Globus pallidus (tissue), 1 donor: ENCODE results near the gene CARS2.
A peak's percentile ranks its signal among the peaks of the same experiment; 100 is the strongest.
"Not testable (repeated sequence)": the region's sequence is repeated elsewhere in the genome, so short reads cannot be mapped to it uniquely, and the experiment has no call there.

ENCODE experiments used
- DNase-seq: peaks from one replicate; pipeline ENCODE4 v3.0.0-alpha.2; 2015; ENCODE audit warnings: low spot score

Gene CARS2, protein sequence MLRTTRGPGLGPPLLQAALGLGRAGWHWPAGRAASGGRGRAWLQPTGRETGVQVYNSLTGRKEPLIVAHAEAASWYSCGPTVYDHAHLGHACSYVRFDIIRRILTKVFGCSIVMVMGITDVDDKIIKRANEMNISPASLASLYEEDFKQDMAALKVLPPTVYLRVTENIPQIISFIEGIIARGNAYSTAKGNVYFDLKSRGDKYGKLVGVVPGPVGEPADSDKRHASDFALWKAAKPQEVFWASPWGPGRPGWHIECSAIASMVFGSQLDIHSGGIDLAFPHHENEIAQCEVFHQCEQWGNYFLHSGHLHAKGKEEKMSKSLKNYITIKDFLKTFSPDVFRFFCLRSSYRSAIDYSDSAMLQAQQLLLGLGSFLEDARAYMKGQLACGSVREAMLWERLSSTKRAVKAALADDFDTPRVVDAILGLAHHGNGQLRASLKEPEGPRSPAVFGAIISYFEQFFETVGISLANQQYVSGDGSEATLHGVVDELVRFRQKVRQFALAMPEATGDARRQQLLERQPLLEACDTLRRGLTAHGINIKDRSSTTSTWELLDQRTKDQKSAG

DNA sequence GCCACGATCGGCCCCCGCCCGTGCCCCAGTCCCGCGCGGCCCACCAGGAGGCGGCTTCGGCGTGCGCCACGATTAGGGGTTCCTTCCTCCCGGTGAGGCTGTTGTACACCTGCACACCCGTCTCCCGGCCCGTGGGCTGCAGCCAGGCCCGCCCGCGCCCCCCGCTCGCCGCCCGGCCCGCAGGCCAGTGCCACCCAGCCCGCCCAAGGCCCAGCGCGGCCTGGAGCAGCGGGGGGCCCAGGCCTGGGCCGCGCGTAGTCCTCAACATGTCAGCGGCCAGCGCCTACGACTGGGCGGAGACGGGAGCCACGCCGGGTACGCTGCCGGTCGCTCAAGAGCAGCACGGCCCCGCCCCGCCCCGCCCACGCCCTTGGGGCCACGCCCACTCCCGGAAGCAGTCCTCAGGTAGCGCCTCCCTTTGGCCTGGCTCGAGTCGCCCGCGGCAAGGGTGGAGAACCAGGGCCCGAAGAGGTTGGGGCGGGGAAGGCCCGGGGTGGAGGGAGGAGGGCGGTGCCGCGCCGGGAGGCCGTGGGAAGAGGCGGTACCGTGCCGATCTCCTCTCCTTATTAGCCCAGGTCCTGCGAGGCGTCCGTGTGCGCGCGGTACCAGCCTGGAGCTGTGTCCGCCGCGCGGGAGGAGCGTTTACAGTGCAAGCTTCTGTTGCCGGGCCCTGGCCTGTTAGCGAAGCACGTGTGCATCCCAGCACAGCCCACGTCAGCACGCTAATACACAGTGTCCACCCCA is at the start of gene CARS2:
Gene CARS2 (minus strand): TSS at position 291 of the 744 bp plus-strand sequence. CDS start 23 bp downstream, at position 268.
- DNase-seq: peak; percentile 94

DNA sequence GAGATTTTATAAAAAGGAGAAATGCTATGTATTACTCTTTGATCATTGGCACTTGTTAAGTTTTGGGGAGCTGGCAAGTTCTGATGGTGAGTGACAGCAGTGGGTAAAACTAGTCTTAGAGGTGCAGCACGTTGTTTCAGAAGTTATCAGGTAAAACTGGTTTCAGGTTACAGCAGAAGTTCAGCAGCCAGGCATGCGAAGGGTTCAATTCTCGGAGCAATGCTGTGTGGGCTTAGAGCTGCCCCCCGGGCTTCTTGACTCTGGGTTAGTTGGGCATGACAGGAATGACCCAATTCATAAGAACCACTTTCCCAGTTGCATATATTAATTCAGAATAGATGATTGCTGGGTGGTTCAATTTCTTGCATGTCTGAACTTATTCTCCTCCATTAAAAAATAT is 42.4 kb upstream of the CARS2 start:
- no peak for DNase-seq

DNA sequence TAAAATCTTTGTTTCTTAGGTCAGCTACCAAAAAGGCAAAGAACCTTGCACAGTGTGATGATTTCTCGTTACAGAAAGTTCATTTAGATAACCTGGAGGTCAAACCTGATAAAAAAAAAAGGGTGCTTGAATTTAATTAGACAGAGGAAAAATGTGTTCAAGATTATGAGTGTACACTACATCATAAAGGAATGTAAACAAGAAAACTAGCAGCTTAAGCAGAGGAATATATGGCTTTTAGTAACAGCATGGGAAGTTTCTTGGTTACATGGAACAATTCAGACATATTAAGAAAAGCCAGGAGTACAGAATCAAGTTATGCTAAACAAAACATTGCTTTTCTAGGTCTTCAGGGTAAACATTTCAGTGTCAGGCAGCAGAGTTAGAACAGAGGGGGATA is 40.5 kb upstream of the CARS2 start:
- no peak for DNase-seq

DNA sequence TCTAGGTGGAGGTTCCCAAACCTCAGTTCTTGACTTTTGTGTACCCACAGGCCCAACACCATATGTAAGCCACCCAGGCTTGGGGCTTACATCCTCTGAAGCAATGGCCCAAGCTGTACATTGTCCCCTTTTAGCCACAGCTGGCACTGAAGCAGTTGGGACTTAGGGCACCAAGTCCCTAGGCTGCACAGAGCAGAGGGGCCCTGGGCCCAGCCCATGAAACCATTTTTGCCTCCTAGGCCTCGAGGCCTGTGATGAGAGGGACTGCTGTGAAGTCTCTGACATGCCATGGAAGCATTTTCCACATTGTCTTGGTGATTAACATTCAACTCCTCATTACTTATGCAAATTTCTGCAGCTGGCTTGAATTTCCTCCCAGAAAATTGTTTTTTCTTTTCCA is 37.8 kb upstream of the CARS2 start:
- no peak for DNase-seq

DNA sequence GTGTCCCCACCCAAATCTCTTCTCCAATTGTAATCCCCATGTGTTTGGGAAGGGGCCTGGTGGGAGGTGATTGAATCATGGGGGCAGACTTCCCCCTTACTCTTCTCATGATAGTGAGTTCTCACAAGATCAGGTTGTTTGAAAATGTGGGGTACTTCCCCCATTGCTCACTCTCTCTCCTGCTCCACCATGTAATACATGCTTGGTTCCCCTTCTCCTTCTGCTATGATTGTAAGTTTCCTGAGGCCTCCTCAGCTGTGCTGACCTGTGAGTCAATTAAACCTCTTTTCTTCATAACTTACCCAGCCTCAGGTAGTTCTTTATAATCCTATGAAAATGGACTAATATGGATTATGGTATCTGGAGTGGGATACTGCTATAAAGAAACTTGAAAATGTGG is 31.6 kb upstream of the CARS2 start:
- no peak for DNase-seq

DNA sequence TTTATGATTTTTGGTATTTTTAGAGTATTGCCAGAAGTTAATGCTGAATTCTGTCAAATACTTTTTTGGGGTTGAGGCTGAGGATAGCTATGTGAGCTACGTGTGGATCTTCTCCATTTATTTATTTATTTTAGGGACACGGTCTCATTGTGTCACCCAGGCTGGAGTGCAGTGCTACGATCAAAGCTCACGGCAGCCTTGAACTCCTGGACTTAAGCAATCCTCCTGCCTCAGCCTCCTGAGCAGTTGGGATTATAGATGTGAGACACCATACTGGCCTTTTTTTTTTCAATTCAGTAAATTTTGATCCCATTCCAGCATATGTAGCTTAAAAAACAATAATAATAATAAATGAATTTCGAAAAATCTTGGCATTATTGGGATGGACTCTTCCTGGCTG is 28.6 kb upstream of the CARS2 start:
- no peak for DNase-seq

DNA sequence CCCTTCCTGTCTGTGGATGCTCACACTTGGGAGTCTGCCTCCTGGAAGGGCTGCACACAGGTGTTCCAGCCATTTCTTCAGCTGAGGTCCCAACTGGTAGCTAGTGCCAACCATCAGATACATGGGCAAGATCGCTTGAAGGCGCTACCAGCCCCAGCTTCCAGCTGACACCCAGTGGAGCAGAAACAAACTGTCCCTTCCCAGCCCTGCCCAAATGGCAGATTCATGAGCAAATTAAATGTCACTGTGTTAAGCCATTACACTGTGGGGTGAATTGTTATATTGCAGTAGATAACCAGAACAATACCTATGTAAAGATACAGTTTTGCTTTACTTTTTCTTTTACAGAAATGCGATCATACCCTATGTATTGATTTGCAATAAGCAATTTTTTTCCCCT is 25.2 kb upstream of the CARS2 start:
- no peak for DNase-seq

DNA sequence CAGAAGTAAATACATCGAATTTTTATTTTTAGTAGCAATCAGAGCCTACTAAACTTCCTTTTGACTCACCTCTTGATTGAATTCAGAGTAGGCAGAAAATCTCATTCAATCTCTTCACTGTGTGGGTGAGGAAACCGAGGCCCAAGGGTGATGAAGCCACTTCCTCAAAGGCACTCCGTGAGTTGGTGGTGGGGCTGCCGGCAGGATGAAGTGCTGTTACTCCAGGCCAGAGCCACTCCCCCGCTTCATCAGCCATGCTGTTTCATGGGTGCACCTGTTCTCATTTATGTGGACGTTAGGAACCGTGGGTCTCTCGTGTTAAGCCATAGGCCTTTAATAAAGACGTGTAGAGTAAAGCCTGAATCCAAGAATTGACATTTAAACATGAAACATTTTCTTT is 20.8 kb upstream of the CARS2 start:
- no peak for DNase-seq

DNA sequence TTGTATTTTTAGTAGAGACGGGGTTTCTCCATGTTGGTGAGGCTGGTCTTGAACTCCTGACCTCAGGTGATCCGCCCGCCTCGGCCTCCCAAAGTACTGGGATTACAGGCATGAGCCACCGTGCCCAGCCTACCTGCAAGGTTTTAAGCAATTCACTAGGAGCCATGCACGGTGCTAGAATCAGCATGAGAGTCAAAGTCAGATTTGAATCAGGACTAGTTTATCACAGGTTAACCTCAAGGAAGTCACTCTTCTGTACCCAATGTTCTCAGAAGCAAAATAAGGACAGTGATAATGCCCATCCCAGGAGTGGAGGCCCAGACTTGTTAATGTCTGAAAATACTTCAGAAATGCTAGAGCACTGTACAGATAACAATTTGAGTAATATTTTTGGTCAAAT is 20.2 kb upstream of the CARS2 start:
- DNase-seq: not testable (repeated sequence)

DNA sequence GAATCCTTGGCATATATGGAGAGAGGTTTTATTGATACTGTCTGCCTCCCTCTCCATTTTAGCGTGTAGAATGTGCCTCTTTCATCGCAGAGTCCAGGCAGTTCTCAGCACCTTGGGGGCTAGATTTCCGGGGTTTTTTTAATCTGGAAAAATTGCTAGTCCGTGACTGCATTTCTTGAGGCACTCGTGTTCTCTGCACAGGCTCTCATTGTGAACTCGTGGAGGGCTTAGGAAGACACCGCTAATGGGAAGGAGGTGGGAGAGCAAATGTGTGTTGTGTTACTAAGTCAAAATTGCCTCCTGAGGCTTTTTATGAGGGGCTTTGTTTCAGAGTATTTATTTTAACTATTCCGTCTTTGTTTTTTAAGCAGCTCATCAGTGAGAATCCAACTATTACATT is 17.7 kb upstream of the CARS2 start:
- DNase-seq: no peak

DNA sequence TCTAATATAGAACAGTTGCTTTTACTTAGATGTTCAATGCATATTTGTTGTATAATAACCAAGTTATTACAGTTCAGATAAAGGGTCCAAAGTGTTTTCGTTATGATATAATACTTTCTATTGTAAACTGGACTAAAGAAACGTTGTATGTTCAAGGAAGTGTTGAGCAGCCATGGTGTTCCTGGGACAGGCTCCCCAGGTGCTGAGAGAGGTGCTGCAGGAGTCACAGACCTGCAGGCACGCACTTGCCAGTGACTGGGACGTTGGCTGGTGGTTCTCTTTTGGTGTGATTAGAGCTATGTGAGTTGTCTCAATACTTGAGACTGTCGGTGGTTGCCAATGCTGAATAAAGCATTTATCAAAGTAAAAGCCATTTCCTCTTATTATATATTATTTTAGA is 17.1 kb upstream of the CARS2 start:
- DNase-seq: no peak

DNA sequence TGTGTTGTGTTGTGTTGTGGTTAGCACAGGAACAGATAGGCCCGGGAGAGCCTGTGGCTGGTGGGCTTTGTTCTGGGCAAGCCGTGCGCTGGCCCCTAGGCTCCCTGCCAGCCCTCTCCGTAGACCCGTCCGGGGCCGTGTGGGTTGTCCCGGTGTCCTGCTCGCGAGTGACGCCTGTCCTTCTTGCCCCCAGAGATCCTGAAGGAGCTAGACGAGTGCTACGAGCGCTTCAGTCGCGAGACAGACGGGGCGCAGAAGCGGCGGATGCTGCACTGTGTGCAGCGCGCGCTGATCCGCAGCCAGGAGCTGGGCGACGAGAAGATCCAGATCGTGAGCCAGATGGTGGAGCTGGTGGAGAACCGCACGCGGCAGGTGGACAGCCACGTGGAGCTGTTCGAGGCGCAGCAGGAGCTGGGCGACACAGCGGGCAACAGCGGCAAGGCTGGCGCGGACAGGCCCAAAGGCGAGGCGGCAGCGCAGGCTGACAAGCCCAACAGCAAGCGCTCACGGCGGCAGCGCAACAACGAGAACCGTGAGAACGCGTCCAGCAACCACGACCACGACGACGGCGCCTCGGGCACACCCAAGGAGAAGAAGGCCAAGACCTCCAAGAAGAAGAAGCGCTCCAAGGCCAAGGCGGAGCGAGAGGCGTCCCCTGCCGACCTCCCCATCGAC is 13.3 kb upstream of the CARS2 start:
- DNase-seq: no peak

DNA sequence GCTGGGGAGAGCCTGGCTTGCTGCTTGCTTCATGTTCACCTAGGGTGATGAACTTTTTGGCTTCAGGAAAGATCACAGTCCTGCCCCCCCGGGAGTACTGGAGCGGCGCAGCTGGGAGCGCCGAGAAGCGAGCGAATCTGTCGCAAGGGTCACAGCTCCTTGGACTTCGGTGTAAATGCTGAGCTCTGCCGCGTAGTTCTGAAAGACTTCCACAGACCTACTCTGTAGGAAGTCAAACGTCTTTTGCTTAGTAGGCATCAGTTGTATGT is 10.3 kb upstream of the CARS2 start:
- DNase-seq: no peak

DNA sequence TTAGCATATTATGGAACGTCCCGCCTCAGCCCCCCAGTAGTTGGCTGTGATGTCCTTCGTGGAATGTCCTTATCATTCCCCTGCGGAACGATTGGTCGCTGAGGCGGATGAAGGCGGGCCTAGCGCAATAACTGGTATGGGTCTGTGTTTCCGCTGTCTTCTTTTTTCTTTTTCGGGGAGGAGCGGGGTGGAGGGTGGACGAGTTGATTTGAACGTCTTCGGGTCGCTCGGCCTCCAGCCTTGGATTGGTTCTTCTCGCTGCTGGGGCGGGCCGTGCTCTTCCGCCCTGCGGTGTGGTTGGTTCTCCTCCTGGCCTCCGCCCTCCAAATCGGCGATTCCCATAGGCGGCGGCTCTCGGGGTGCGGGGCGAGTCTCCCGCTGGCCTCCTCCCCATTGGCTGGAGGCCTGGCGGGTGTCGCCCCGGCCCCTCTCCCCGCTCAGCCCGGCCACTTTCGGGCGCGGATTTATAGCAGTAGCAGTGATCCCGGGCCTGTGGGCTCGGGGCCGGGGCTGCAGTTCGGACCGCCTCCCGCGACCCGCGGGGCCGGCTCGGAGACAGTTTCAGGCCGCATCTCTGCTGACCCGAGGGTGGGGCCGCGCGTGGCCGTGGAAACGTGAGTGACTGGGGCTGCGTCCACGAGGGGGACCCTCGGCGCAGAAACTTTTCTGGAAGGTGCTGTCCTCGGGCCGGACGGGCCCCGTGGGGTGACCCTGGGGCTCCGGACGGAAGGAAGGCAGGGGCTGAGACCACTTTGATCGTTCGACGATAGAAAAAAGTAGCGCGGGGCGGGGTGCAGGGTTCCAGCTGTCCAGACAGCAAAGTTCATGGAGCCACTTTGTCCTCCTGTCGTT is 9.7 kb upstream of the CARS2 start:
- peak; percentile 100 for DNase-seq

DNA sequence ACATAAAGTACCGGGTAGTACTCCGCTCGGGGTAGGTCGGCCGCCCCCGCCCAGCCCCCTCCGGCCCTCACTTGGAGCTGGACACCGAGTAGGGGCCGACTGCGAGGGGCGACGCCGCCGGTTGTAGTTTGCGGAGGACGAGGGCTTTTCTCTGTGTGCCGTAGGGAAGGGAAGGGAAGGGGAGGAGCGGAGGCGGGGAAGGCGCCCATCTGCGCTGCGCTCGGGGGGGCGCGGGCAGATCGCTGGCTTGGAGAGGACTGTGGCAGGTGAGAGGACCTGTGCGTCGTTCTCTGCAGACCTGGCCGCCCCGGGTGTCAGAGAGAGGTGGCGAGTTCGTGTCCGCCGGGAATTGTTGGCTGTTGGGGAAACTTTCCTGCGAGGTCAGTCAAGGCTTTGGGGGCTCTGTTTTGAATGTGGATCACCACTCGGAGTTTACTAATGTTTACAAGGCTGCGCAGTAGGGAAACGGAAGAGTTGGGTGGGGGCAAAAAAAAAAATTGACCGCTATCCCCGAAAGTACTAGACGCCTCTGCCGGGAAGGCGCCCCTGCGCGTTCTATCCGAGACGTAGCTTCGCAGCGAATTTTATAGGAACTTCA is 9.0 kb upstream of the CARS2 start:
- DNase-seq: peak; percentile 68

DNA sequence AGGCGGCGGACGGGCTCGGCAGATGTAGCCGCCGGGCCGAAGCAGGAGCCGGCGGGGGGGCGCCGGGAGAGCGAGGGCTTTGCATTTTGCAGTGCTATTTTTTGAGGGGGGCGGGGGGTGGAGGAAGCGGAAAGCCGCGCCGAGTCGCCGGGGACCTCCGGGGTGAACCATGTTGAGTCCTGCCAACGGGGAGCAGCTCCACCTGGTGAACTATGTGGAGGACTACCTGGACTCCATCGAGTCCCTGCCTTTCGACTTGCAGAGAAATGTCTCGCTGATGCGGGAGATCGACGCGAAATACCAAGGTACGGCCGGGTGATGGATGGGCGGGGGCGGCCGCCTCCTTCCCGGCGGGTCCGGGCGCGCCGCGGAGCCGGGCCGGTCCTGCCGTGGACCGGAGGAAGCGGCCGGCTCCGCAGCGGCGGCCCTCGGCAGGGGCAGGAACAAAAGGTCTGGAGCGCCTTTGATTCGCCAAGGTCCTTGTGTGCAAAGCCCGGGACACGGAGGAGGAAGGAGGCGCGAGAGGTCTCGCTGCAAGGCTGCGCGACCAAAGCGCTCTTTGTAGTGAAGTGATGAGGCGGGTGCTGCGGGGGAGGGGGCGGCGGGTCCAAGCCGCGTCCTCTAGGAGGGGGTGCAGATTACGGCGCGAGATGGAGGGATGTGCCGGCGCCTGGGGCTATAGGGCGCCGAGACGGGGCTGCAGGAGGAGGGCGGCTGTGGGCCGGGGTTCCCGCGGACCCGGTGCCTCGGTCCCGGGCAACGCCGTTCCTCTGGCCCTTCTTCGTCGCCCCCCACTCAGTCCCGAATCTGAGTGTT is 8.3 kb upstream of the CARS2 start:
- DNase-seq: peak; percentile 63

DNA sequence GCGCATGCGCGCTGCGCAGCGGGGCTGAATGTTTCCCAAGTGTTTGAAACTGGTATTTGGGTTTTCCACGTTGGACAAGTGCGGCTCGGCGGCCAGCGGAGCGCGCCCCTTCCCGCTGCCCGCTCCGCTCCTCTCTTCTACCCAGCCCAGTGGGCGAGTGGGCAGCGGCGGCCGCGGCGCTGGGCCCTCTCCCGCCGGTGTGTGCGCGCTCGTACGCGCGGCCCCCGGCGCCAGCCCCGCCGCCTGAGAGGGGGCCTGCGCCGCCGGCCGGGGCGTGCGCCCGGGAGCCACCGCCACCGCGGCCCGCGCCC is 7.7 kb upstream of the CARS2 start, which contains the start of gene ING1:
Gene ING1 (plus strand): TSS at position 59 of the 311 bp plus-strand sequence. CDS start 450 bp downstream, outside the sequence.
- no peak for DNase-seq

DNA sequence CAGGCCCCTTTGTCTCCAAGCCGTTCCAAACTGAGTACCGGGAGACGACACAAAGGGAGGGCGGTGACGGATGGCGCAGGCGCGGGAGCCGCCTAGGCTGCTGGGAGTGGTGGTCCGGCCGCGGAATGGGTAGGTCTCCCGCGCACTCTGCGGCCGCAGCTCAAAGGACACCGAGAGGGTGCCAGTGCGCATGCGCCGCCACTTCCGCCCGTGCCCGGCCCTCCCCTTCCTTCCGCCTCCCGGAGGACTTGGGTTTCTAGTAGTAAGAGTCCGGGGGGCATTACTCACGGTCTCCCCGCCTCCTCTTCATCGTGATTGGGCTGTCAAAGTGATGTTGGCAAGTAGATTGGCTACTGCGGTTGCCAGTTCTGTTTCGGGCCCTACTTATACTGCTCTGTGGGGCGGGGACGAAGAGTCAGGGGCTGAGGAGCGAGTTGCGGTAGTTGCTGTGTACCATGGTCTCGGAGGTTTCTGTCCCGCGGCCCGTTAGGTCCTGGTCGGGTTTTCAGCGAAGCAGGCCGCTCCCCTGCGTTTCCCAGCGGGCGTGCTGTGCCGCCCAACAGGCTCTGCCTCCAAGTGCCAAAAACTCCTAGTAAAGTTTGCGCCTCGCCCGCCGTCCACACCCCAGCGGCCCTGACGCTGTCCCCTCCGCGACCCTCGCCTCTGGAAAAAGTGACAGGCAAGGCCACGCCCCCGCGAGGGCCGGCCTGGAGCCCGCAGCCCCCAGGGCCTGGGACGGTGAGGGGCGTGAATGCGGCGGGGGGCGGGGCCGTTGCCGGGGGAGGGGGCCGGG is 7.1 kb upstream of the CARS2 start:
- peak; percentile 100 for DNase-seq

DNA sequence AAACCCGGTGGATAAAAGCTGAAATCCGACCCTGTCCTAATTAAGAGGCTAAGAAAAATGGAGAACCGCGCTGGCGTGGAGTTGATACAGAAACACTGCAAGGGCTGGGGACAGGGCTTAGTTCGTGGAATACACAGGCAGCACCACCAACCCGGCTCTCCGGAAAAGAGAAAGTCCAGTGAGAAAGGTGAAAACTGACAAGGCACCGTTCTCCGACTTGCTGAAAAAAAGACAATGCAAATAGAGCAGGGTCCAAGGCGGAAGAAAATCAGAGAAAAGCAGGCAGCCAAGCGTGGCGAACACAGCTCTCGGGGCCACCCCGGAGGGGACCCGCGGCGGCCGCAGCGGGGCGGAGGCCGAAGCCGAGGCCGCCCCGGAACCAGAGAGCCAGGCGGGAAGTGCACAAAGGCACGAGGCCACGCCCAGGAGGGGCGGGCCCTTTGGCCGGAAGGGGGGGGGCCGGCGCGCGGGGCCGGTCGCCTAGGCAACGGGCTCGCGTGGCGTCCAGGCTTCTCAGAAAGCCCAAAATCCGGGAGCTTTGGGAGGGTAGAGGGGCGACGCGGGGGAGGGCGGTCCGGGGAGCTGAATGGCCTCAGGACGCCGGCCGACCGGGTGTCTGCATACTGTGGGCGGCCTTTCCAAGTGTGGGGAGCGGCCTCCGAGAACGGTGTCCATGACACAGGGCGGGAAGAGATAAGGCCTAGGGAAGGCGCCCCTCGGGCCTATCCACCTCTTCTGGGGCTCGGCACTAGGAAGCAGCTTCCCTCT is 6.3 kb upstream of the CARS2 start:
- peak; percentile 90 for DNase-seq
